Left ventricle myocardium superior (tissue), 1 donor: Measurements from ENCODE around the gene ZNF555. TPM values are rescaled to one million over a fixed set of nuclear protein-coding genes. Genes with fewer than 3 reads are reported as not detected.
"Not testable (repeated sequence)": the region's sequence is repeated elsewhere in the genome, so short reads cannot be mapped to it uniquely, and the experiment has no call there.

ENCODE experiments used
- ATAC-seq: fragments of 200-7000 bp; cut with Tn5 transposase; one replicate; pipeline ENCODE4 v1.9.1; 2020; ENCODE audit warnings: mild to moderate bottlenecking, moderate library complexity
- DNase-seq: peaks from one replicate; pipeline ENCODE4 v3.0.0-alpha.2; 2020
- intact Hi-C: fragments of 100-400 bp; cut with micrococcal nuclease; formaldehyde crosslinking; loops from one replicate; pipeline ENCODE4 v1.11.0; 2022
- total RNA-seq: library from RNA; stranded (reverse); fragmentation: NEBNext Ultra II Directional; extraction: Animal tissue kit (Norgen Biotek cat#: 25700); gene quantifications from one replicate; pipeline ENCODE4 v1.2.1, GENCODE V29; 2021
- donor health status: DM: no; HTN: yes; CAD: no; lungs with severe emphysema.

Gene ZNF555
- total RNA-seq, 1 donor from 2014 or later: 9.6 TPM

GRCh38 chr19:2805991-2806649 is 35.2 kb upstream of the ZNF555 start:
- intact Hi-C loops: no loop called here
- DNase-seq (no peak), ATAC-seq (no peak)

DNA sequence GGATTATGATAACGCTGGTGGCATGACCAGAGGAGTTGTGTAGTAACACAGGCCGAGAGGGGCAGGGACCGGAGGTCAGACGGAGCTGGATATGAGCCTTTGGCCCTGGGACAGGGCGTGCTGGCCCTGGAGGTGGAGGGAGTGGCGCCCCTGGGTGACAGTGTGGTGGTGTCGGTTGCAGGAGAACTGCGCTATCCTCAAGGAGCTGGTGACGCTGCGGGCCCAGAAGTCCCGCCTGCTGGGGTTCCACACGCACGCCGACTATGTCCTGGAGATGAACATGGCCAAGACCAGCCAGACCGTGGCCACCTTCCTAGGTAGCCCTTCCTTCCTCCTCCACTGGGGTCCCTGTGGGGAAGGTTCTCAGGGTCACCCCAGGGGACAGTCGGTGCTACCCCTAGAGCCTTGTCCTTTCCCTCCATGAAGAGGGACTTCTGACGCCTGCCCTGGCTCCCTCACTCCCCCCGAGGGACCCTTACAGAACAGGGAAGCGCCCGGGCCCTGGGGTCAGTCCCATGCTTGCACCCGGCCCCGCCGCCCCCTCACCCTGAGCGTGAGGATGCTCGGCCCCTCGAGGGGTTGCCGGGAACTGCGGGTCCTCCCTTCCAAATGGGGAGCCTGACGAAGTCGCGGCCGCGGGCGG is 34.4 kb upstream of the ZNF555 start:
- ATAC-seq (no peak), DNase-seq (no peak)
- intact Hi-C loops: no loop called here

DNA sequence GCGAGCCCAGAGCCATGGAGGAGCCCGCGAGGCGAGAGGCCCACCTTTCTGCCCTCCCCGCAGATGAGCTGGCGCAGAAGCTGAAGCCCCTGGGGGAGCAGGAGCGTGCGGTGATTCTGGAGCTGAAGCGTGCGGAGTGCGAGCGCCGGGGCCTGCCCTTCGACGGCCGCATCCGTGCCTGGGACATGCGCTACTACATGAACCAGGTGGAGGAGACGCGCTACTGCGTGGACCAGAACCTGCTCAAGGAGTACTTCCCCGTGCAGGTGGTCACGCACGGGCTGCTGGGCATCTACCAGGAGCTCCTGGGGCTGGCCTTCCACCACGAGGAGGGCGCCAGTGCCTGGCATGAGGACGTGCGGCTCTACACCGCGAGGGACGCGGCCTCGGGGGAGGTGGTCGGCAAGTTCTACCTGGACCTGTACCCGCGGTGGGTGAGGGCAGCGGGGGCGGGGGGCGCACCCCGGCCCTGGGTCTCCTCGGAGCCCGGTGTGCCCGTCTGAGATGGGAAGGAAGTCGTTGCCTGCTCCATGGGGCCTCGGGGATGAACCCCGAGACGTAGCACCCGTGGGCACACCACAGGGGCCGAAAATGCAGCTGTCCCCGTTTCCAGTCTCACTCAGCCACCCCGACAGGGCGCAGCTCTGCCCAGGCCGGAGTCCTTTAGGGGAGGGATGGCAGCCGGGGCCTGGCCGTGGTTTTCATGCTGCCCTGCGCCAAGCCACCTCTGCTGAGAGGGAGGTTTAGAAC is 33.7 kb upstream of the ZNF555 start:
- DNase-seq: no peak
- no peak for ATAC-seq
- intact Hi-C loops: no loop called here

DNA sequence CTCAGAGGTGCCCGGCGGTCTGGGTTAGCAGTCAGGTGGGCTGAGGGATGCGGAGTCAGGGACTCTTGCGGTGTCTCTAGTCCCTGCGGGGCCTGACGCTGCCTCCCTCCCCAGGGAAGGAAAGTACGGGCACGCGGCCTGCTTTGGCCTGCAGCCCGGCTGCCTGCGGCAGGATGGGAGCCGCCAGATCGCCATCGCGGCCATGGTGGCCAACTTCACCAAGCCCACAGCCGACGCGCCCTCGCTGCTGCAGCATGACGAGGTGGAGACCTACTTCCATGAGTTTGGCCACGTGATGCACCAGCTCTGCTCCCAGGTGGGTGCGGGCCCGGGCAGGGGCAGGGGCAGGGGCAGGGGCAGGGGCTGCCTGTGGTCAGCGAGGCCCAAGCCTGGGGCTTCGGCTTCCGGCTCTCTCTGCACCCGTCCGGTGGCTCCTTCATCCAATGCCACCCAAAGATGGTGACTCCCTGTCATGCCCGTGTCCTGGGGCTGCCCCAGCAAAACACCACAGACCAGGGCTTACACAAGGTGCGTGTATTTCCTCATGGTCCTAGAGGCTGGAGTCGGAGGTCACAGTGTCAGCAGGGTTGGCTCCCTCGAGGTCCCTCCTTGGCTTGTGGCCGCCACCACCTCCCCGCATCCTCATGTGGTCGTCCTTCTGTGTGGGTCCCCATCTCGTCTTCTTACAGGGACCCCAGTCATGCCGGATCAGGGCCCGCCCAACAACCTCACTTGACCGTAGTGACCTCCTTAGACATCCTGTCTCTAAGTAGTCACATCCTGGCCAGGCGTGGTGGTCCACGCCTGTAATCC is 32.9 kb upstream of the ZNF555 start:
- no peak for DNase-seq
- intact Hi-C loops: no loop called here
- no peak for ATAC-seq

DNA sequence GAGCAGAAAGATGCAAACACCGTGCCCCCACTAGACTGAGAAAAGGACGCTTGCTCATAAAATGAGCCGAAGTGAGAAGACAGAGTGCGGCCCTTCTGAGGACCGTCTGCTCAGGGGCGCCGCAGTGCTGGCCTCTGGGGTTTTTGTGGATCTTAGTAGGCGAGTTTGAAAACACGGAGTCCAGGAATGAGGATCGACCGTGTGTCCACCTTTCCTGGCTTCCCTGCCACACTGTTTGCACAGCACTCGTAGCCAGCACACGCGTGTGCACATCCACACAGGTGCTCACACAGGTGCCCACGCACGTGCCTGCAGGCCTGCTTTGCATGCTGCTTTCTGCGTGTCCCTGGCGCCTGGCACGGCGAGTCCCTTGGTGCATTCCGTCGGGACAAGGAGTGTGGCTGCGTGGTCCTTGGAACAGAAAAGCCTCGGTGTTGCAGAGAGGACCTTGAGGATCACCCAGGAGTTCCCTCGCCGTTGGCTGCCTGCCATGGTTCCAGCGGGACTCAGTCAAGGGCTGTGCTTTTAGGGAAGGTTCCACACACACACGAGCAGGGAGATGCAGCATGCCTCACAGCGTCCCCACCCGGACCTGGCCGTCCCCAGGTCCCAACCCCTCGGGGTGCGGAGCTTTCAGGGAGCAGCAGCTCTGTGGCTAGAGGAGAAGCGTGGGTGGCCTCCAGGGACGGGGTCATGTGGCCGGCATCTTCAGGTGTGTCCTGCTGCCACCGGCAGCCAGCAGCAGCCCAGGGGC is 31.7 kb upstream of the ZNF555 start:
- no peak for DNase-seq
- intact Hi-C loops: no loop called here
- ATAC-seq: no peak

- DNase-seq (no peak), ATAC-seq (no peak)
- intact Hi-C loops: no loop called here
These were observed 30.9 kb upstream of the ZNF555 start for GRCh38 chr19:2810141-2811091.

GRCh38 chr19:2811221-2811722 is 30.0 kb upstream of the ZNF555 start:
- intact Hi-C loops: no loop called here
- no peak for ATAC-seq

DNA sequence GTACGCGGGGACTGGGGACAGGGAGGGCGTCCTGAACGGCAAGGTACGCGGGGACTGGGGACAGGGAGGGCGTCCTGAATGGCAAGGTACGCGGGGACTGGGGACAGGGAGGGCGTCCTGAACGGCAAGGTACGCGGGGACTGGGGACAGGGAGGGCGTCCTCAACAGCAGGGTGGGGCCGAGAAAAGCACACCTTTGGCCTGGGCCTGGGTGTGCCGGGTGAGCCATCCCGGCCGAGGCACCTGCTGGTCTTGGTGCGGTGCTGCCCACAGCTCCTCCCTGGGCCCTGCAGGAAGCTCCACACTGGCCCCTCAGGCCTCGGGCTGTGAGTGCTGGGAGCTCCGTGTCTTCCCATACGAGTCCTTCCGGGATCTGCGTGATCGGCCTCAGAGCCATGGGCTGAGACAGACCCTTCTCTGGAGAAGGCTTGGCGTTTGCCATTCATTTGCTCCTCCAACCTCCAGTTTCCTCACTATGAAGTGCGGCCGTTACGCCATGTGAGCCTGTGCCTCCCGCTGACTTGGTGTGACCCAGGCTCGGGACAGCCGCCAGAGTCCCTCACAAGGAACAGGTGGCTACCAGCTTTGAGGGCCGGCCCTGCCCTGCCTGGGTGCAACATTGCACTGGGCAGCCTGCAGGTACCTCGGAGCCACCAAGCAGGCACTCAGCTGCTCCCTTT is 29.4 kb upstream of the ZNF555 start:
- DNase-seq: no peak
- intact Hi-C loops: no loop called here
- no peak for ATAC-seq

More at GRCh38 chr19:2811221-2811722, 30.0 kb upstream of the ZNF555 start:
- no peak for DNase-seq

- DNase-seq (no peak), ATAC-seq (no peak)
- intact Hi-C loops: no loop called here
These were observed 28.7 kb upstream of the ZNF555 start for GRCh38 chr19:2812414-2813234.

DNA sequence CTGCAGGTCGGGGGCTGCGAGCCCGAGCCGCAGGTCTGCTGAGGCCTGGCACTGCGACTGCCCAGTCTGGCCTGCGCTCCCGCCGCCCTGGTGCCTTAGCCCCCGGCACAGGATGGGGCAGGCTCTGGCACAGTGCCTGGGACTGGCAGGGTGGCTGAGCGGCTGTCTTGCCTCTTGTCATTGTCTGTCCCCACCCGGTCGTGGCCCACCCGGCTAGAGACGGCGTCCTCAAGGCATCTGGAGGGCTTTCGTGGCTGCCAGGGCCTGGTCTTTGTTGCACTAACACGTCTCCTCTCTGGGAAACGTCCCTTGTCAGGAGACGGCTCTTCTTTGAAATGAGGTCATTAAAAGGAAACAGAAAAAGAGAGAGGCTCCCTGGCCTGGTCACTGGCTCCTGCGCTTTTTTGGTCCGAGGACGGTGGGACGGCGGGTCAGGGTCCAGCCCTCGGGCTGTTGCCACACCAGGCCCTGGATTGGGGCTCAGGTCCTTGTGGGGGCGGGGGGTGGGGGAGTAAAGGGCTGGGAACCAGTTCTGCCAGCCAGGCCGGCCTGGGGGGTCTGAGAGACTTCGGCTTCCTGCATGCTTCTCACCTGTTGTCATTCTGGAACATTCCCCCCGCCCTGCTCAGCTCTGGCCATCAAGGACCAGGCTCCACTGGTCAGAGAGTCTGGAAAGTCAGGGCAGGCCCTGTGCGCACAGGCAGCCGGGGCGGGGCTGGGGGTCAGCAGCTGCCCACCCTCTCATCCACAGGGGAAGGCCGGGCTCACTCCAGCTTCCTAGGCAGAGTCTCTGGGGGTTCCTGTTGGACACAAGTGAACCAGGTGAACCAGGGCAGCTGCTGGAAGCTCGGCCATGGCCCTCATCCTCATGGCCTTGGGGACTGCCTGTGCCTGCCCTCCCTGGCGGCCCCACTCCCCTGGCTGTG is 27.8 kb upstream of the ZNF555 start:
- intact Hi-C loops: no loop called here
- ATAC-seq: peak; percentile 51
- peak; percentile 54 for DNase-seq

- no peak for ATAC-seq
- no peak for DNase-seq
- intact Hi-C loops: no loop called here
These were observed 26.8 kb upstream of the ZNF555 start for GRCh38 chr19:2814426-2814825.

DNA sequence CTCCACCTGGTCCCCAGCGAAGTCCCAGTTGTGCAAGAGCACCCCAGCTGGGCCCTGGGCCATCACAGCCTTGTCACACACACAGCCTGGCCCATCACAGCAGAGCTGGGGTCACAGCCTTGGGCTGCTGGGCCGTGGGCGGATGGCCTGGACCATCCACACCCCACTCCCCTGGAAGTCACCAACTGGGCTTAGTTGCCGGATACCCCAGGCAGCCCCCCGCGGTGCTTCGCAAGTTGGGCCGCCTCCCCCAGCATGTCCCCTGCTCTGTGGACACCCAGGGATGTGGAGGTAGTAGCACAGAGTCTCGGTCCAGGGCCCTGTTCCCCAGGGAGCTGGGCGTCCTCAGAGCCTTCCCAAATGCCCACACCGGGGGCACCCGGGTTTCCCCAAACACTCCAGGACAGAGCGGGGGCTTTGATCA is 26.1 kb upstream of the ZNF555 start:
- intact Hi-C loops: no loop called here
- DNase-seq: no peak
- ATAC-seq: no peak

DNA sequence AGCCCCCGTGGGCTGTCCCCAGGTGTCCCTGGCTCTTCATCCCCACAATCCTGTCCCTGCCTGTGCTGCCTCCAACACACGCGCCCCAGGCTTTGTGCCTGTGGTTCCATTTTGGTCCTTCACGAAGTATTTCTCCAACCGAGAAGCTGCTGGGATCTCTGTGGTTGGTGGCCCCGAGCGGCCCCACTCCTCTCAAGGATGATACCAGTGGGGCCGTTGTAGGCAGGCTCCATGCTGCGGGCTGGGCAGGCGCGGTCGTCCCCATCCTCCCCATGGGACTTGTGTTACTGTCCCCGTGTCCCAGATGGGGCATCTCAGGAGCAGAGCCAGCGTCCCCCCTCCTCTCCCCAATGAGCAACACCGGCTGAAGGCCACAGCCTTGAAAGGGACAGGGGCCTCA is 25.4 kb upstream of the ZNF555 start:
- ATAC-seq (no peak), DNase-seq (no peak)
- intact Hi-C loops: no loop called here

GRCh38 chr19:2816641-2817040 is 24.6 kb upstream of the ZNF555 start:
- DNase-seq (no peak), ATAC-seq (no peak)
- intact Hi-C loops: no loop called here

GRCh38 chr19:2817237-2817829 is 23.9 kb upstream of the ZNF555 start:
- intact Hi-C loops, DNase-seq, ATAC-seq: not testable (repeated sequence)
